Activated CD4-positive, alpha-beta T cell treated with anti-CD3 and anti-CD28 coated beads for 36 hours (primary cell): ENCODE results near the gene MYEOV. TPM values are rescaled to one million over a fixed set of nuclear protein-coding genes. Genes with fewer than 3 reads are reported as not detected.

ENCODE experiments used
- ATAC-seq: fragments of 200-7000 bp; cut with Tn5 transposase; one replicate; pipeline ENCODE4 v1.10.0; 2021; ENCODE audit warnings: mild to moderate bottlenecking, moderate library complexity
- CTCF ChIA-PET: fragments of 350-600 bp; sonication (Branson Sonifier 250); formaldehyde crosslinking; loops from one replicate; lab custom pipeline; 2021; ENCODE audit warnings: antibody characterized with exemption; lab: Charles Lee
- POLR2A ChIA-PET: fragments of 350-600 bp; sonication (Branson Sonifier 250); formaldehyde crosslinking; loops from one replicate; lab custom pipeline; 2021; ENCODE audit warnings: antibody characterized with exemption, inconsistent platforms; lab: Charles Lee
- DNase-seq: peaks from one replicate; pipeline ENCODE4 v3.0.0-alpha.2; 2020
- H3K27ac Mint-ChIP-seq: one replicate; pipeline ENCODE4 v1.8.0; 2021; ENCODE audit warnings: mixed read lengths
- H3K27me3 Mint-ChIP-seq: one replicate; pipeline ENCODE4 v1.8.0; 2021; ENCODE audit warnings: mixed read lengths
- H3K36me3 Mint-ChIP-seq: one replicate; pipeline ENCODE4 v1.8.0; 2021; ENCODE audit warnings: low read depth, mixed read lengths
- H3K4me1 Mint-ChIP-seq: one replicate; pipeline ENCODE4 v1.8.0; 2021; ENCODE audit warnings: mixed read lengths
- H3K4me3 Mint-ChIP-seq: one replicate; pipeline ENCODE4 v1.8.0; 2021; ENCODE audit warnings: mild to moderate bottlenecking, moderate library complexity, mixed read lengths
- H3K9me3 Mint-ChIP-seq: one replicate; pipeline ENCODE4 v1.8.0; 2021; ENCODE audit warnings: low read depth, mixed read lengths
- intact Hi-C, 2 experiments: fragments of 100-400 bp; cut with DNase I in 1 of 2; cut with micrococcal nuclease in 1 of 2; formaldehyde crosslinking; loops; one replicate each; pipeline versions ENCODE4 v1.14.2 to v1.15.1; 2022 to 2024; cut with DNase I, micrococcal nuclease
- total RNA-seq, 2 experiments: library from RNA; stranded (reverse); gene quantifications; one replicate each; pipeline ENCODE4 v1.2.3, GENCODE V29; 2021

Gene MYEOV
- total RNA-seq, 2 experiments from 2014 or later, result not detected

GRCh38 chr11:69278091-69278867 is 15.7 kb upstream of the MYEOV start:
- H3K9me3 Mint-ChIP-seq, result no peaks in the 10 kb centered on the region
- H3K27ac Mint-ChIP-seq, result no peak overlapping the region
- CTCF ChIA-PET, result no interaction called here
- H3K4me1 Mint-ChIP-seq, result no peaks in the 10 kb centered on the region
- POLR2A ChIA-PET, result no interaction called here
- H3K27me3 Mint-ChIP-seq, result peaks cover 2% of the 10 kb centered on the region
- ATAC-seq, result no peak
- intact Hi-C loops, result no loop called here
- no peak for DNase-seq
- H3K4me3 Mint-ChIP-seq, result no peak overlapping the region
- no peaks in the 10 kb centered on the region for H3K36me3 Mint-ChIP-seq

DNA sequence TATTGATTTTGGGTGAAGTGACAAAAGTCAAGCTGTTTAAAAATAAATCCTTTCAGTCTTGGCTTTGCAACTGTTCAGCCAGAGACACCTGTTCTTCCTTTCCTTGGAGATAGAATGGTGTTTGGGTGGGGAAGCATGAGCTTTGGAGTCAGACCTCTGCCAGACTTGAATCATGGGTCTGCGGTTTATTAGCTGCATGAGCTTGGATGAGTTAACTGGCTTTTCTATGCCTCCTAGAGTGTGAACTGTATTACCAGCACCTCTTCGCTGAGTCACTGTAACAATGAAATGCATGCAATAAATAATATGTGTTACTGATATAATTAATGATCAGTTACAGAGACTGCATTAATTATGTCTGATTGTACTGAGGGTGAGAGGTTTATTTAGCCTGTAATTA is 13.5 kb upstream of the MYEOV start:
- Mint-ChIP-seq H3K27ac (no peak overlapping the region), H3K36me3 (no peaks in the 10 kb centered on the region), H3K9me3 (no peaks in the 10 kb centered on the region), H3K27me3 (no peaks in the 10 kb centered on the region), H3K4me1 (no peaks in the 10 kb centered on the region), H3K4me3 (no peak overlapping the region)
- DNase-seq (no peak), ATAC-seq (no peak)
- CTCF ChIA-PET, result no interaction called here
- intact Hi-C loops, result no loop called here
- POLR2A ChIA-PET, result no interaction called here

DNA sequence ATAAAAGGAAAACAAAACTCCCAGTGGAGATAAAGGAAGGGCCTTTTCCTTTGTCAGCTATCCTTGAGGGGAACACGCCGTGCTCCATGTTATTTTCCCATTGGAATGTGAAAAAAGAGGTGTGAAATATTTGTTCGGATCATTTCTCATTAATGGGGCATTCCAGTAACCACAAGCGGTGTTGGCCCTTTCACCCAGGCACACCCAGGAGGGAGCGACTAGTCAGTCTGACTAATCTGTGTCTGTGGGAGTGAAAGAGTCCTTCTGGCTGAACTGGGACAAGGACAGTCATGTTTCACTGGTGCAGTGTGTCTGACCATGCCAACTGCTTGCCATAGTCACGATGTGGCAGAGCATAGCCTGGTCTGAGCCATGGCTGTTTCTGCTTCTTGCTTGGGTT is 13.0 kb upstream of the MYEOV start:
- no peak for DNase-seq
- ChIA-PET CTCF (no interaction called here), POLR2A (no interaction called here)
- no peaks in the 10 kb centered on the region for H3K36me3 Mint-ChIP-seq
- no peaks in the 10 kb centered on the region for H3K9me3 Mint-ChIP-seq
- no peaks in the 10 kb centered on the region for H3K4me1 Mint-ChIP-seq
- H3K4me3 Mint-ChIP-seq, result no peak overlapping the region
- intact Hi-C loops, result no loop called here
- H3K27me3 Mint-ChIP-seq, result no peaks in the 10 kb centered on the region
- no peak for ATAC-seq
- no peak overlapping the region for H3K27ac Mint-ChIP-seq

- no peaks in the 10 kb centered on the region for H3K4me1 Mint-ChIP-seq
- ATAC-seq, result no peak
- CTCF ChIA-PET, result no interaction called here
- H3K9me3 Mint-ChIP-seq, result no peaks in the 10 kb centered on the region
- H3K36me3 Mint-ChIP-seq, result no peaks in the 10 kb centered on the region
- intact Hi-C loops, result no loop called here
- POLR2A ChIA-PET, result no interaction called here
- DNase-seq, result no peak
- no peak overlapping the region for H3K27ac Mint-ChIP-seq
- no peak overlapping the region for H3K4me3 Mint-ChIP-seq
- H3K27me3 Mint-ChIP-seq, result no peaks in the 10 kb centered on the region
Observed at GRCh38 chr11:69283446-69283845, 10.5 kb upstream of the MYEOV start.

- no peaks in the 10 kb centered on the region for H3K4me1 Mint-ChIP-seq
- H3K4me3 Mint-ChIP-seq, result no peak overlapping the region
- DNase-seq (no peak), ATAC-seq (no peak)
- no peak overlapping the region for H3K27ac Mint-ChIP-seq
- H3K9me3 Mint-ChIP-seq, result no peaks in the 10 kb centered on the region
- POLR2A ChIA-PET, result no interaction called here
- H3K36me3 Mint-ChIP-seq, result no peaks in the 10 kb centered on the region
- CTCF ChIA-PET, result interaction anchor here (0.6 to 1.1 kb wide), 3 partner anchors 8 to 113 kb away, joined by 3 to 4 read pairs (median 3); no protein-coding TSS in a partner anchor
- no peaks in the 10 kb centered on the region for H3K27me3 Mint-ChIP-seq
- intact Hi-C loops, result no loop called here
Observed at GRCh38 chr11:69284081-69284511, 9.9 kb upstream of the MYEOV start.

GRCh38 chr11:69285091-69285490 is 8.9 kb upstream of the MYEOV start:
- CTCF ChIA-PET, result interaction anchor here (1.1 kb wide), 1 partner anchor 7 kb away, joined by 4 read pairs; no protein-coding TSS in a partner anchor
- ATAC-seq, result no peak

DNA sequence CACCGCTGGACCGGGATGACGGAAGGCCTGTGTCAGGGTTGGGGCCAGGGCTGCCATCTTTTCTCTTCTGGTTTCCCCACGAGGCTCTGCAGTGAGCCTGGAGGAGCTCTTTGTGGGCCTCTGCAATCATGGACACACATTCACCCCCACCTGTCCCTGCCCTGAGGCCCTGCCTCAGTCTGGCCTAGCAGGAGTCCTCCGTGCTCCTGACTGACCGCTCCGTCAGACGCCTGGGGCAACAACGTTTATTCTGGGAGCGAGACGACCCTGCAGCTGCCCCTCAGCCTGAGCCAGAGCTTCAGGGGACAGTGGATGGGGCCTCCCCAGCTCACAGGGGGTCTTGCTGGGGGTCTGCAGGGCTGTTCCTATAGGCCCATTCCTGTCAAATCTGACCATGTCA is 8.2 kb upstream of the MYEOV start:
- POLR2A ChIA-PET, result no interaction called here

More at GRCh38 chr11:69285091-69285490, 8.9 kb upstream of the MYEOV start:
- intact Hi-C loops, result no loop called here
- no peaks in the 10 kb centered on the region for H3K4me1 Mint-ChIP-seq
- H3K4me3 Mint-ChIP-seq, result no peak overlapping the region
- H3K27ac Mint-ChIP-seq, result no peak overlapping the region
- no peaks in the 10 kb centered on the region for H3K36me3 Mint-ChIP-seq
- no peaks in the 10 kb centered on the region for H3K9me3 Mint-ChIP-seq
- no peaks in the 10 kb centered on the region for H3K27me3 Mint-ChIP-seq
- DNase-seq, result no peak
- POLR2A ChIA-PET, result no interaction called here

GRCh38 chr11:69286374-69287371 is 7.3 kb upstream of the MYEOV start:
- no peak for ATAC-seq
- intact Hi-C loops, result no loop called here
- ChIA-PET CTCF (interaction anchor here (0.7 to 1.2 kb wide), 2 partner anchors 12 to 301 kb away, joined by 3 read pairs; no protein-coding TSS in a partner anchor), POLR2A (no interaction called here)
- H3K27me3 Mint-ChIP-seq, result no peaks in the 10 kb centered on the region
- no peaks in the 10 kb centered on the region for H3K9me3 Mint-ChIP-seq
- no peak for DNase-seq
- no peak overlapping the region for H3K4me3 Mint-ChIP-seq
- no peak overlapping the region for H3K27ac Mint-ChIP-seq
- H3K4me1 Mint-ChIP-seq, result no peaks in the 10 kb centered on the region
- no peaks in the 10 kb centered on the region for H3K36me3 Mint-ChIP-seq

More for the DNA sequence above, 8.2 kb upstream of the MYEOV start:
- DNase-seq (no peak), ATAC-seq (no peak)
- CTCF ChIA-PET, result interaction anchor here (0.7 kb wide), 1 partner anchor 300 kb away, joined by 3 read pairs; no protein-coding TSS in a partner anchor
- no peaks in the 10 kb centered on the region for H3K27me3 Mint-ChIP-seq
- H3K36me3 Mint-ChIP-seq, result no peaks in the 10 kb centered on the region
- H3K4me3 Mint-ChIP-seq, result no peak overlapping the region
- intact Hi-C loops, result no loop called here
- no peak overlapping the region for H3K27ac Mint-ChIP-seq
- H3K4me1 Mint-ChIP-seq, result no peaks in the 10 kb centered on the region
- no peaks in the 10 kb centered on the region for H3K9me3 Mint-ChIP-seq

- no peak for DNase-seq
- Mint-ChIP-seq H3K27me3 (no peaks in the 10 kb centered on the region), H3K4me1 (peaks cover 2% of the 10 kb centered on the region), H3K27ac (no peak overlapping the region), H3K36me3 (no peaks in the 10 kb centered on the region), H3K4me3 (no peak overlapping the region), H3K9me3 (no peaks in the 10 kb centered on the region)
- no peak for ATAC-seq
- POLR2A ChIA-PET, result no interaction called here
- intact Hi-C loops, result no loop called here
- CTCF ChIA-PET, result interaction anchor here (0.5 to 1.2 kb wide), 3 partner anchors 14 to 882 kb away, joined by 3 read pairs; no protein-coding TSS in a partner anchor
Observed at GRCh38 chr11:69287968-69288882, 5.7 kb upstream of the MYEOV start.

DNA sequence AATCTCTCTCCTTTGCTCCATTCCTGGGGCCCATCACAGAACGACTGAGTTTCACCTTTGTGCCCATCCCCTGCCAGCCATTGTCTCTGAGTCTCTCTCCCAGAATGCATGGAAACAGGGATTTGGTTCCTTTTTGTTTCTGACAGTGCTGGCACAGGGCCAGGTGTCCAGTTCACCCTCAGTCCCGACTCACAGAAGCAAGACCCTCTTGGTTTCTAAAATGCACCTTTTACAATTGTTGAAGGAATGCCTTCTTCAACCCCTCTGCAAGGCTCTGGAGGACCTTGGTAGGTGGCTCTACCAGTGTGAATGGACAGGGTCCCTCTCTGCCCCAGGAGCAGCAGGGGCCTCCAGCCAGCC is 5.1 kb upstream of the MYEOV start:
- H3K27me3 Mint-ChIP-seq, result no peaks in the 10 kb centered on the region
- POLR2A ChIA-PET, result no interaction called here
- CTCF ChIA-PET, result interaction anchor here (0.5 kb wide), 1 partner anchor 883 kb away, joined by 3 read pairs; no protein-coding TSS in a partner anchor

More for the DNA sequence above, 5.1 kb upstream of the MYEOV start:
- intact Hi-C loops, result no loop called here
- H3K9me3 Mint-ChIP-seq, result no peaks in the 10 kb centered on the region
- DNase-seq, result no peak
- H3K27ac Mint-ChIP-seq, result no peak overlapping the region
- no peak overlapping the region for H3K4me3 Mint-ChIP-seq
- no peak for ATAC-seq
- H3K36me3 Mint-ChIP-seq, result no peaks in the 10 kb centered on the region
- H3K4me1 Mint-ChIP-seq, result peaks cover 2% of the 10 kb centered on the region
